GM06990 (cell line): Measurements from ENCODE around the gene LNX2.

Source experiments
- DNase-seq: peaks from one replicate; pipeline ENCODE4 v3.0.0-alpha.2; 2011; ENCODE audit not compliant: insufficient read length; ENCODE audit errors: extremely low read depth
- H3K27me3 ChIP-seq: replicated peaks from 2 replicates; pipeline ENCODE4 v1.6.0; 2011; ENCODE audit warnings: low read length; ENCODE audit not compliant: control insufficient read depth, insufficient read depth
- H3K36me3 ChIP-seq: 2 replicates; pipeline ENCODE4 v1.5.1; 2011; ENCODE audit warnings: low read length; ENCODE audit not compliant: control insufficient read depth, insufficient read depth
- H3K4me3 ChIP-seq: replicated peaks from 2 replicates; pipeline ENCODE4 v1.5.1; 2011; ENCODE audit warnings: low read depth, mild to moderate bottlenecking, control low read depth, low read length
- TF ChIP-seq, protein P1 (sequence below): IDR thresholded peaks from 2 replicates; pipeline ENCODE4 v1.5.1; 2011; ENCODE audit warnings: low read length, control low read depth, mild to moderate bottlenecking, inconsistent platforms; ENCODE audit not compliant: insufficient read depth, poor library complexity, severe bottlenecking

Gene LNX2

DNA sequence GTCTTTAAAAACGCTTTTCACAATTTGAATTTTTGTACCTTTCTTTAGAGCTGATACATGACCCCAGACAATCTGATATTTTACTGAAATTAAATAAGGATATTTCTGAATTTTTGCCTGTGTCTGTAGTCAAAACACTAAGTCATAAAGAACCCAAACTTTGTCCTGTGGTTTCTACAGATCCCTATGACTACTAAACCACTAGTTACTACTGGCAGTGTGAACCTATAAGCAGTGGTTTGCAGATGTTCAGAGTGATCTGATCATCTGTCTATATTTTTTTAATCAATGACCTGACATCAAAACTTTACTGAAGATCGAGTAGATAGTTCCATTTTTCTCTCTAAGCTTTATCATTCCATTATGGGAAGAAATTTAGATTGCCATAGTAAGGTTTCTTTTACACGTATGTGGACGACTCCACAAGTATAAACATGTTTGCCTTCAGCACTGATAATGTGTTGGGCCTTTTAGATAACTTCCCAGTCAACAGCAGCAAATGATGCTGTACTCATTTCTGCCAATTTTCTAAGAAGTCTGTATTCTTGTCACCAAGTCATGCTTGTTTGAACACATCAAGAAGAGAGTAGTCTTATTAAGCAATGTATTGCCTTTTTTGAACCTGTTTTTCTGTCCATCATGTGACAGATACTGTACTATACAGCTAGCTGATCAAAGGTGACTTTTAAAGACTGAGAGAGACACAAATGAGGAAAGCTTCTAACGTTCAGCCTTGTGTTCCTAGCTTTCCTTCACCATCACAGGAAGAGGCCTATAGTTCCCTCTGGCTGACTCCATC lies 23.2 kb upstream of the LNX2 start:
- Histone ChIP-seq H3K4me3 (no peak overlapping the region), H3K36me3 (no peaks in the 10 kb centered on the region), H3K27me3 (no peaks in the 10 kb centered on the region)
- no peak for DNase-seq
- TF ChIP-seq, protein P1, sequence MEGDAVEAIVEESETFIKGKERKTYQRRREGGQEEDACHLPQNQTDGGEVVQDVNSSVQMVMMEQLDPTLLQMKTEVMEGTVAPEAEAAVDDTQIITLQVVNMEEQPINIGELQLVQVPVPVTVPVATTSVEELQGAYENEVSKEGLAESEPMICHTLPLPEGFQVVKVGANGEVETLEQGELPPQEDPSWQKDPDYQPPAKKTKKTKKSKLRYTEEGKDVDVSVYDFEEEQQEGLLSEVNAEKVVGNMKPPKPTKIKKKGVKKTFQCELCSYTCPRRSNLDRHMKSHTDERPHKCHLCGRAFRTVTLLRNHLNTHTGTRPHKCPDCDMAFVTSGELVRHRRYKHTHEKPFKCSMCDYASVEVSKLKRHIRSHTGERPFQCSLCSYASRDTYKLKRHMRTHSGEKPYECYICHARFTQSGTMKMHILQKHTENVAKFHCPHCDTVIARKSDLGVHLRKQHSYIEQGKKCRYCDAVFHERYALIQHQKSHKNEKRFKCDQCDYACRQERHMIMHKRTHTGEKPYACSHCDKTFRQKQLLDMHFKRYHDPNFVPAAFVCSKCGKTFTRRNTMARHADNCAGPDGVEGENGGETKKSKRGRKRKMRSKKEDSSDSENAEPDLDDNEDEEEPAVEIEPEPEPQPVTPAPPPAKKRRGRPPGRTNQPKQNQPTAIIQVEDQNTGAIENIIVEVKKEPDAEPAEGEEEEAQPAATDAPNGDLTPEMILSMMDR, result no peak

DNA sequence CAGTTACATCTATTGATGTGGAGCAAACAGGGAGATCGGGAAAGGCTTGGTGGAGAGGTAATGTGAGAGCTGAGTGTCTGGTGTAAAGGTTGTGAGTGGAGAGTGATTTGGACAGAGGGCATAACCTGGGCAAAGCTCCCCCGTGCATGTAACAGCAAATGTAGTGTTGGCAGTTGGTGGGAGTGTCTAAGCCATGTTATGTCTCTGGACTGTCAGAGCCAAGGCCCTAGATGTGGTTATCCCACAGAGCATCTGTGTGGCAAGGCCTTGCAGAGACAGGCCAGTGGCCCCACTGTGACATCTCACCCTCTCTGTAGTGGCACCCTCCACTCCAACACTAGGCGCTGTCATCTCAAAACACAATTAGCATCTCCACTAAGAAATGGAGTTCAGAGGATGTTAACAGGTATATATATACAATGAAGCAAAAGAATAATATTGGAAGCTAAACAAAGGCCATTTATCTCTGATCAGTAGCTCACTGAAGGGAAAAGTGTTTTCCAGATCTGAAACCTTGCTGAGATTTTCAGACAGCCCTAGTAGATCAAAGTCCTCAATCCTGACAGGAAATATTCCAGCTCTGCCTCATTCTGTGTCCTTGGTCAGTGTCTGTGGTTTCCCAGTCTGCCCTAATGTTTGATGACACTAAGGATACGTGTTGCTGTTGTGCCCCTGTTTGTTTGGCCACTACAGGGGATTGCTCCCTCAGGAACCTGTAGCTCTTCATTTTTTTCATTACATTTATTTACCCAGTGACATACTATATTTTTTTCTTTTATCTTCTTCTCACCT lies 21.6 kb upstream of the LNX2 start:
- Histone ChIP-seq H3K4me3 (no peak overlapping the region), H3K27me3 (no peaks in the 10 kb centered on the region), H3K36me3 (no peaks in the 10 kb centered on the region)
- TF ChIP-seq, protein P1, result no peak
- no peak for DNase-seq

DNA sequence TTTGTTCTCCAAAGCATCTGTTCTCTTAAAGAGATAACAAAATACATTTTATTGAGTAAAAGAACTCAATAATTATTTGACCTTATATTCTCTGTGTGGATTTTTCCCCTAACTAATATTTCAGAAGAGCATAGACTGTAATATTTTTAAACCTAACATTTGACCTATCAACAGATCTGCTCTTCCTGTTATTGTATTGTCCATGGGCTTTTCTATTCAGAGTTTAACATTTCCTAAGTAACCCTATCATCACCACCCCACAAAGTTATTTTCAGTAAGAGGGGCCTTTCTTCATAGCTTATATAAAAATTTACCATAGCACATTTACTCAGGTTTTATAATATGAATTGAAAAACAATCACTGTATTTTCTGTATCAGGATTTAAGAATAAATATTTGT lies 18.9 kb upstream of the LNX2 start:
- H3K27me3 ChIP-seq, result no peaks in the 10 kb centered on the region
- H3K4me3 ChIP-seq, result no peak overlapping the region
- DNase-seq, result no peak
- no peaks in the 10 kb centered on the region for H3K36me3 ChIP-seq
- TF ChIP-seq, protein P1, result no peak

DNA sequence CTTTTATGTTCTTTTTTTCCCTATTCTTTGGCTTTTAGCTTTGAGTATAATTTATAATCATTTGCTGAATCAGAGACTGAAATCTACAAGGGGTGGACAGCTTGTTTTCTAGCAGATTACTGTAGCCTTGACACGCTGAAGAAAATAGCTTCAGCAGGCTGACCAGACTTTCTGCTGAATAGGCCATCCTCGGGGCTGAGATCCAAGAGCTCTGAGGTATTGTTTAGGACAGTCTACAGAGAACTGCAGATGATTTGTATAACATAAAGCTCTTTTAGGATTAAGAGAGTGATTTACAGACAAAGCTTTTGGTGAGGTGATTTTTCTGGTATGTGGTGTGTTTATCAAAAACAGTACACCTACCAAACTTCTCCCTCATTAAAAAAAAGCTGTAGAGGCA lies 18.2 kb upstream of the LNX2 start:
- TF ChIP-seq, protein P1, result no peak
- Histone ChIP-seq H3K27me3 (no peaks in the 10 kb centered on the region), H3K4me3 (no peak overlapping the region), H3K36me3 (no peaks in the 10 kb centered on the region)
- DNase-seq, result no peak

DNA sequence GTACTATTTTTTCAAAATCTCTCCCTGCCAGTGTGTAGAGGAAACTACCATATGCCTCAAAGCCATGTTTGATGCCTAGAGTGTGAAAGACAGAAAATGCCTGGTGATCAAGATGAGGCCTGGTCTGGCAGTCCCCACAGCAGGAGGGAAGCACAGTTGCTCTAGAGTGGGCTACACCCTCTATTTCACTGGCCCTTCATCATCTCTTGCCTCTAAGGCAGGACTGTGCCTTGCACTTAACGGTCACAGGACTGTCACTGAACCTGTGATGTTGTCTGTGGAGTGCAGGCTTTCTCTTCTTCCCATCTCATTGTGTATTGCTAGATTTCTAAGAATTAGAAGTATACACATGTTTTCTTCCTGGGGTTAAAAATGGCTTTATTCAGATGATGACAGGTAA lies 17.7 kb upstream of the LNX2 start:
- DNase-seq, result no peak
- Histone ChIP-seq H3K4me3 (no peak overlapping the region), H3K27me3 (no peaks in the 10 kb centered on the region), H3K36me3 (no peaks in the 10 kb centered on the region)
- TF ChIP-seq, protein P1, result no peak

DNA sequence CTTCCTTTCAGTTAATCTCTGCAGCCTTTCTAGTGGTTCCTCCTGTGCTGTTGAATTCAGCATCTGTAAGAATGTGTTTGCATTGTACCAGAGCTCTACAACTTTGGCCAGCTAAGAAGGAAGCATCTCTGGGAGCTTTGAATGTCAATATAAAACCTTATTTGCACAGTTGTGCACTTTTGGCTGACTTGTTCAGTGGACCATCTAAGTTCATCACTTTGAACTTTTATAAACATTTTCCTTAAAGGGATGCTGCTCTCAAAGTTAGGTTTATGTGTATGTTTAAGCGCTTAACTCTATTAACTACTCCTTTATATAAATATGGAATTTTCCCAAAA lies 16.9 kb upstream of the LNX2 start:
- no peak overlapping the region for H3K4me3 ChIP-seq
- no peaks in the 10 kb centered on the region for H3K27me3 ChIP-seq
- no peaks in the 10 kb centered on the region for H3K36me3 ChIP-seq
- TF ChIP-seq, protein P1, result no peak
- DNase-seq, result no peak
